ENCODE data around the gene DNMT3A. TPM values are rescaled to one million over a fixed set of nuclear protein-coding genes. Genes with fewer than 3 reads are reported as not detected.
A peak's percentile ranks its signal among the peaks of the same experiment; 100 is the strongest.

Gene DNMT3A
- total and polyA plus RNA-seq, 2 donors (not counting 1 experiment from before 2014, with no cell fraction given), result 8.9 to 24.5 TPM

GRCh38 chr2:25372405-25373268 is 30.9 kb upstream of the DNMT3A start:
- 95% methylated on average over 25 of the region's 25 CpGs for WGBS (ENCODE audit: insufficient coverage)
- no peak overlapping the region for H2AFZ ChIP-seq (ENCODE audit: insufficient read depth, low read depth, low read length, poor library complexity, severe bottlenecking)
- CTCF ChIA-PET, result interaction anchor here (1.3 to 3.5 kb wide), 3 partner anchors 10 to 207 kb away, joined by 3 to 16 read pairs (median 4); no protein-coding TSS in a partner anchor

More at GRCh38 chr2:25372405-25373268, 30.9 kb upstream of the DNMT3A start:
- H3K9ac ChIP-seq (ENCODE audit: low read length), result no peak overlapping the region
- H4K20me1 ChIP-seq (ENCODE audit: control insufficient read depth, insufficient read depth, low read length, poor library complexity, severe bottlenecking), result no peaks in the 10 kb centered on the region
- H3K4me2 ChIP-seq (replicated peaks; ENCODE audit: low read depth, low read length, poor library complexity, severe bottlenecking), result no peak overlapping the region
- H3K27me3 ChIP-seq (replicated peaks in 1 of 4; ENCODE audit: control extremely low read depth in 1 of 4, control insufficient read depth in 3 of 4, insufficient read depth in 4 of 4, low read length in 3 of 4), result no peaks in the 10 kb centered on the region
- Mint-ChIP-seq H3K4me3 (no peak overlapping the region), H3K9me3 (ENCODE audit: insufficient read depth) (no peaks in the 10 kb centered on the region), H3K27me3 (no peaks in the 10 kb centered on the region), H3K4me1 (peaks cover 17% of the 10 kb centered on the region), H3K27ac (no peak overlapping the region)
- no peaks in the 10 kb centered on the region for H3K36me3 ChIP-seq (replicated peaks in 1 of 2; ENCODE audit: control extremely low read depth in 1 of 2, control insufficient read depth in 1 of 2, extremely low read depth in 1 of 2, insufficient read depth in 2 of 2, low read length in 1 of 2)
- ATAC-seq (ENCODE audit: low read depth) (no peak), DNase-seq (peak; percentile 7)
- POLR2A ChIA-PET, result no interaction called here
- peaks cover 5% of the 10 kb centered on the region for H3K79me2 ChIP-seq (ENCODE audit: control insufficient read depth, insufficient read depth, low read length)
- no peaks in the 10 kb centered on the region for H3K9me3 ChIP-seq (ENCODE audit: control extremely low read depth in 1 of 3, control insufficient read depth in 2 of 3, insufficient read depth in 1 of 3, low read length in 2 of 3)
- H3K27ac ChIP-seq (ENCODE audit: low read length in 2 of 2), result no peak overlapping the region
- no peak overlapping the region for H3K4me3 ChIP-seq (ENCODE audit: control extremely low read depth in 1 of 5, extremely low read depth in 1 of 5, insufficient read depth in 1 of 5, low read depth in 2 of 5, low read length in 4 of 5)
- H3K4me1 ChIP-seq (ENCODE audit: control insufficient read depth in 2 of 2, insufficient read depth in 2 of 2, low read length in 2 of 2), result peaks cover 15 to 20% of the 10 kb centered on the region in 2 donors
- TF ChIP-seq CTCF (IDR thresholded peaks at IDR 0.05) (no peak), EZH2 (IDR thresholded peaks at IDR 0.05; ENCODE audit: borderline replicate concordance, insufficient read depth, low read depth, low read length, poor library complexity, severe bottlenecking) (no peak)
- intact Hi-C loops (cut with micrococcal nuclease), result no loop called here

Data from B cell (primary cell).